ENCODE measurements around the gene EIF2B4.

Gene EIF2B4

DNA sequence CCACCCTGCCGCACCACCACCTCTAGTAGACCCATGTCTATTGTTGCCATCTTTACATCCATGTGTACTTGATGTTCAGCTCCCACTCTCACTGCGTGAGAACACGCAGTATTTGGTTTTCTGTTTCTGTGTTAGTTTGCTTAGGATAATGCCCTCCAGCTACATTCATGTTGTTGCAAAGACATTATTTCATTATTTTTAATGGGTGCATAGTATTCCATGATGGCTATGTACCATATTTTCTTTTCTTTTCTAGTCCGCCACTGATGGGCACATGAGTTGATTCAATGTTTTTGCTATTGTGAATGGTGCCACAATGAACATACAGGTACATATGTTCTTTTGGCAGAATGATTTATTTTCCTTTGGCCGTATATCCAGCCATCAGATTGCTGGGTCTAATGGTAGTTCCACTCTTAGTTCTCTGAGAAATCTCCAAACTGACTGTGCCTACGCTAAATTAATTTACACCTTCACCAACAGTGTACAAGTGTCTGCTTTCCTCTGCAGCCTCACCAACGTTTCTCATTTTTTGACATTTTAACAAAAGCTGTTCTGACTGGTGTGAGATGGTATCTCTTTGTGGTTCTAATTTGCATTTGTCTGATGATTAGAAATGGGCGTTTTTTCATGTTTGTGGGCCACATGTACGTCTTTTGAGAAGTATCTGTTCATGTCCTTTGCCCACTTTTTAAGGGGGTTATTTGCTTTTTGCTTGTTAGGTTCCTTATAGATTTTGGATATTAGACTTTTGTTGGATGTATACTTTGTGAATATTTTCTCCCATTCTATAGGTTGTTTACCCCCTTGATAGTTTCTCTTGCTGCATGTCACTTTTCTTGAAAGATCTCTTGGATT, 20.9 kb upstream of the EIF2B4 start:
- CTCF ChIA-PET, result no interaction called here
- TF ChIP-seq NFRKB (IDR thresholded peaks at IDR 0.05) (no peak), SP1 (IDR thresholded peaks at IDR 0.05) (no peak), FOXA1 (IDR thresholded peaks at IDR 0.05) (no peak), ZNF384 (IDR thresholded peaks at IDR 0.05) (no peak), FOXM1 (IDR thresholded peaks at IDR 0.05; ENCODE audit: borderline replicate concordance) (no peak), ELF4 (IDR thresholded peaks at IDR 0.05) (no peak), L3MBTL2 (conservative IDR thresholded peaks at IDR 0.05) (no peak), TARDBP (IDR thresholded peaks at IDR 0.05) (no peak), LEF1 (IDR thresholded peaks at IDR 0.05; ENCODE audit: borderline replicate concordance) (no peak), CTBP1 (IDR thresholded peaks at IDR 0.05; ENCODE audit: borderline replicate concordance) (no peak), ARNT (IDR thresholded peaks at IDR 0.05) (no peak), SUZ12 (IDR thresholded peaks at IDR 0.05) (no peak), HDGF (IDR thresholded peaks at IDR 0.05; ENCODE audit: borderline replicate concordance) (no peak), PKNOX1 (IDR thresholded peaks at IDR 0.05) (no peak), FOXK2 (IDR thresholded peaks at IDR 0.05) (no peak), BHLHE40 (IDR thresholded peaks at IDR 0.05; ENCODE audit: borderline replicate concordance) (no peak)
- DNase-seq (ENCODE audit: extremely low spot score), result no peak
- POLR2A ChIA-PET, result interaction anchor here (0.7 kb wide), 1 partner anchor 11 kb away, joined by 4 read pairs; the partner anchor contains the start of gene ZNF513

- TF ChIP-seq L3MBTL2 (conservative IDR thresholded peaks at IDR 0.05) (no peak), CTBP1 (IDR thresholded peaks at IDR 0.05; ENCODE audit: borderline replicate concordance) (no peak), ZNF384 (IDR thresholded peaks at IDR 0.05) (no peak)
- no peak for DNase-seq (ENCODE audit: extremely low spot score)
- CTCF ChIA-PET, result no interaction called here
- POLR2A ChIA-PET, result interaction anchor here (0.7 to 3.0 kb wide), 4 partner anchors 10 to 46 kb away, joined by 3 to 20 read pairs (median 14); partner anchors contain the start of genes NRBP1, PPM1G and SNX17
These were observed 11.5 kb upstream of the EIF2B4 start for GRCh38 chr2:27381577-27382181.

DNA sequence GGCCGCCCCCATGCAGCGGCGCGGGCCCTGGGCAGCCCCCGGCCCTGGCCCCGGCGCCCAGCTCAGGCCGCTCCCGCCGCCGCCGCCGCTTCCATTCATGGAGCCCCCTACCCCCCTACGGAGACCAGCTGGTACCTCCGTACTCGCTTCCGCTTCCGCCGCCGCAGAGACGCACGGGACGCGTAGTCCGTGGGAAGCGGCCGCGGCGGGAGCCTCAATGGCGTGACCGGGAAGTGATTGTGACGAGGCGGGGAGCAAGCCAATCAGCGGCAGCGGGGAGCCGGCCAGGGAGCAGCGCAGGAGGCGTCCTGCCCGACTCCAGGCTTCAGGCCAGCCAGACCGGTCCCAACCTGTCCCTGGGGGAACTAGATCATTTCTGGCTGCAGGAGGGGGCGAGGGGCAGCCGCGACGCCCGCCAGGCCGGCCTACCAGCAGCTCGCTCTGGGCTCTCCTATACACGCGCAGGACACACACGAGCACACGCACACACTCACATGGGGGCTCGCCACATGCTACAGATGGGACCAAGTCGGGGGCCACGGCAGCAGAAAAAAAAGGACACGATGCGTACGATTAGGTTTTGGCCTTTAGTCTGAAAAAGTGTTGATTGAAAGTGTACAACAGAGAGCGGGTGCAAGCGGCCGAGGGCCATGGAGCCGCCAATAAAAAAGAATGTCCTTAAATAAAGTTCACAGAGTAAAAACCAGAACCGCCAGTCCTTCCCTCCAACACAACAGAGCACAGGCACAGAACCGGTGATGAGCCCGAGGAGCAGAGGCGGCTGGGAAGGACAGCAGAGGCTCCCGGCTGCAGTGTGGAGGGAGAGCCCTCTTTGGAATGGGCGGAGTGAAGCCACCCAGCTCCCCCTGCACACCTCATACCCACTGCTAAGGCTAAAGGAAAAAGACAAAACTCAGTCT, 10.7 kb upstream of the EIF2B4 start, which contains the start of gene ZNF513:
TSS of gene ZNF513 (minus strand) at position 109 of the 920 bp plus-strand sequence. CDS start 208 bp downstream, outside the sequence.
- peak; percentile 40 for TF ChIP-seq L3MBTL2 (conservative IDR thresholded peaks at IDR 0.05)
- no peak for TF ChIP-seq FOXA1 (IDR thresholded peaks at IDR 0.05)
- no peak for TF ChIP-seq FOXK2 (IDR thresholded peaks at IDR 0.05)
- no peak for TF ChIP-seq SP1 (IDR thresholded peaks at IDR 0.05)
- no peak for TF ChIP-seq CTBP1 (IDR thresholded peaks at IDR 0.05; ENCODE audit: borderline replicate concordance)
- no peak for TF ChIP-seq BHLHE40 (IDR thresholded peaks at IDR 0.05; ENCODE audit: borderline replicate concordance)
- TF ChIP-seq LEF1 (IDR thresholded peaks at IDR 0.05; ENCODE audit: borderline replicate concordance), result no peak
- no peak for TF ChIP-seq PKNOX1 (IDR thresholded peaks at IDR 0.05)
- TF ChIP-seq ZNF384 (IDR thresholded peaks at IDR 0.05), result no peak
- no peak for TF ChIP-seq ARNT (IDR thresholded peaks at IDR 0.05)
- TF ChIP-seq ELF4 (IDR thresholded peaks at IDR 0.05), result peak; percentile 39; the same call in 1 of the 2 replicates
- peak; percentile 59; the same call in 1 of the 2 replicates for TF ChIP-seq FOXM1 (IDR thresholded peaks at IDR 0.05; ENCODE audit: borderline replicate concordance)
- ChIA-PET CTCF (interaction anchor here (0.7 to 1.1 kb wide), 2 partner anchors 11 to 101 kb away, joined by 3 read pairs; no protein-coding TSS in a partner anchor), POLR2A (interaction anchor here (0.6 to 3.0 kb wide), 10 partner anchors 10 to 283 kb away, joined by 3 to 20 read pairs (median 4); partner anchors contain the start of genes EIF2B4, NRBP1, PPM1G and SLC4A1AP)
- peak; percentile 91 for DNase-seq (ENCODE audit: extremely low spot score)

GRCh38 chr2:27379836-27380625, 9.9 kb upstream of the EIF2B4 start:
- ChIA-PET POLR2A (interaction anchor here (0.6 to 3.0 kb wide), 11 partner anchors 9 to 326 kb away, joined by 3 to 20 read pairs (median 4); partner anchors contain the start of genes EIF2B4, NRBP1, PPM1G and SLC4A1AP), CTCF (interaction anchor here (0.7 to 1.1 kb wide), 2 partner anchors 10 to 100 kb away, joined by 3 read pairs; no protein-coding TSS in a partner anchor)
- no peak for TF ChIP-seq HDGF (IDR thresholded peaks at IDR 0.05; ENCODE audit: borderline replicate concordance)
- no peak for TF ChIP-seq ZNF384 (IDR thresholded peaks at IDR 0.05)
- no peak for TF ChIP-seq L3MBTL2 (conservative IDR thresholded peaks at IDR 0.05)
- no peak for TF ChIP-seq FOXK2 (IDR thresholded peaks at IDR 0.05)
- no peak for TF ChIP-seq SUZ12 (IDR thresholded peaks at IDR 0.05)
- TF ChIP-seq FOXM1 (IDR thresholded peaks at IDR 0.05; ENCODE audit: borderline replicate concordance), result no peak
- TF ChIP-seq NFRKB (IDR thresholded peaks at IDR 0.05), result no peak
- no peak for DNase-seq (ENCODE audit: extremely low spot score)

GRCh38 chr2:27379383-27379835, 9.3 kb upstream of the EIF2B4 start:
- DNase-seq (ENCODE audit: extremely low spot score), result no peak
- ChIA-PET CTCF (no interaction called here), POLR2A (interaction anchor here (0.6 to 3.0 kb wide), 6 partner anchors 8 to 325 kb away, joined by 3 to 20 read pairs (median 10); partner anchors contain the start of genes EIF2B4, NRBP1, PPM1G and SNX17)
- TF ChIP-seq NFRKB (IDR thresholded peaks at IDR 0.05) (no peak), SUZ12 (IDR thresholded peaks at IDR 0.05) (no peak), ARNT (IDR thresholded peaks at IDR 0.05) (no peak), HDGF (IDR thresholded peaks at IDR 0.05; ENCODE audit: borderline replicate concordance) (no peak), PKNOX1 (IDR thresholded peaks at IDR 0.05) (no peak), L3MBTL2 (conservative IDR thresholded peaks at IDR 0.05) (no peak), ELF4 (IDR thresholded peaks at IDR 0.05) (no peak), CTBP1 (IDR thresholded peaks at IDR 0.05; ENCODE audit: borderline replicate concordance) (no peak), TARDBP (IDR thresholded peaks at IDR 0.05) (no peak), LEF1 (IDR thresholded peaks at IDR 0.05; ENCODE audit: borderline replicate concordance) (no peak), BHLHE40 (IDR thresholded peaks at IDR 0.05; ENCODE audit: borderline replicate concordance) (no peak), FOXA1 (IDR thresholded peaks at IDR 0.05) (no peak), FOXM1 (IDR thresholded peaks at IDR 0.05; ENCODE audit: borderline replicate concordance) (no peak), SP1 (IDR thresholded peaks at IDR 0.05) (no peak), FOXK2 (IDR thresholded peaks at IDR 0.05) (no peak), ZNF384 (IDR thresholded peaks at IDR 0.05) (no peak)
